ENCODE measurements around the gene ANKRD13C.

GRCh38 chr1:70284366-70284765 lies 70.2 kb downstream of the ANKRD13C start:
- TF ChIP-seq ZNF384 (IDR thresholded peaks at IDR 0.05) (no peak), SUZ12 (IDR thresholded peaks at IDR 0.05) (no peak), BHLHE40 (IDR thresholded peaks at IDR 0.05; ENCODE audit: borderline replicate concordance) (no peak)

All from HEK293T (cell line).